ENCODE measurements around the gene KCNQ1.

DNA sequence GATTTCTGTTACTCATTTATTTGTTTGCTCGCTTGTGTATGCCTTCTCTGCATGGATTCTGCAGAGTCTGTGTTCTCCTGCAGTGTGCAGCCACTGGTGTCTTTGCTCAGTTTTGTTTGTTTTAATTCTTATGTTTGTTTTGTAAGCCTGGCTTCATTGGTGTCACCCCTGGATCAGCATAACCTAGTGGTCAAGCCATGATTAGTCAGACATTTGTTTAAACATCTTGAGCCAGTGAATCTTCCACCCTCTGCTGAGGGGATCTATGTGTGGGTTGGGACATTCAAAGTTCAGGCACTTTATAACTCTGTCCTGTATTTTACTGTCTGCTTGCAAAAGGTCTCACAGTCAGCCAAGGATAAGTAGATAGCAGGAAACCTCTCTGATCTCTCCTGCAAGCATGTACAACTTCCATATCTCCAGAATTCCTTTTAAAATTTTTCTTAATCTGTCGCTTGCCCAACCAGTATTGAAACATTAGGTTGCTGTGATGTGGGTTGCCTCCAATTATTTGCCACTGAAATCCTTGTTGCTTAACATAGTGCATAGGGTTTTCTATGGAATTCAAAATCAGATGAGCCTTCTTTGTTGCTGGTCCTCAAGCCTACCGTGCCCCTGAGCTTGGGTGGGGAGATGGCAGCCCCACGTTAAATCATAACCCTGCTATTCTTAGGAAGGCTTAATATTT lies 168.2 kb downstream of the KCNQ1 start:
- no peak for TF ChIP-seq CTCF (conservative IDR thresholded peaks at IDR 0.05)
- no peak for TF ChIP-seq EZH2 (IDR thresholded peaks at IDR 0.05; ENCODE audit: low read depth)
